Kidney (tissue), 14 donors: Measurements from ENCODE around the gene DSCAM. TPM values are rescaled to one million over a fixed set of nuclear protein-coding genes. Genes with fewer than 3 reads are reported as not detected.

Source experiments
- DNase-seq, 5 donors: peaks; one replicate each; pipeline ENCODE4 v3.0.0-alpha.2; 2013 to 2020
- FAIRE-seq: peaks from 2 replicates; lab custom pipeline; 2012; peaks lifted over from hg19 to GRCh38; lab: Jason Lieb, UNC
- H3K27ac ChIP-seq, 2 donors: one replicate each; pipeline ENCODE4 v1.7.0; 2013; ENCODE audit warnings: low read depth in 2 of 2, low read length in 2 of 2, inconsistent platforms in 1 of 2
- H3K27me3 ChIP-seq: one replicate; pipeline ENCODE4 v1.7.1; 2013; ENCODE audit warnings: low read length, inconsistent platforms; ENCODE audit not compliant: control insufficient read depth, insufficient read depth
- H3K36me3 ChIP-seq, 3 donors: one replicate each; pipeline versions ENCODE4 v1.7.0 to v1.7.1; 2013; ENCODE audit warnings: low read length in 3 of 3, control low read depth in 1 of 3, inconsistent platforms in 1 of 3; ENCODE audit not compliant: insufficient read depth in 3 of 3, control insufficient read depth in 2 of 3
- H3K4me1 ChIP-seq, 3 donors: one replicate each; pipeline versions ENCODE4 v1.7.0 to v1.7.1; 2013; ENCODE audit warnings: low read length in 3 of 3, inconsistent platforms in 1 of 3, low read depth in 1 of 3; ENCODE audit not compliant: control insufficient read depth in 2 of 3, insufficient read depth in 2 of 3
- H3K4me3 ChIP-seq, 3 donors: one replicate each; pipeline versions ENCODE4 v1.7.0 to v1.8.1; 2013; ENCODE audit warnings: low read length in 3 of 3, control low read depth in 1 of 3, inconsistent platforms in 1 of 3
- H3K9ac ChIP-seq, 3 donors: one replicate each; pipeline versions ENCODE4 v1.7.0 to v1.7.1; 2013; ENCODE audit warnings: low read length in 3 of 3, control low read depth in 1 of 3, inconsistent platforms in 1 of 3
- H3K9me3 ChIP-seq, 3 donors: one replicate each; pipeline versions ENCODE4 v1.7.0 to v1.7.1; 2013; ENCODE audit warnings: low read length in 3 of 3, control low read depth in 1 of 3, inconsistent platforms in 1 of 3; ENCODE audit not compliant: control insufficient read depth in 2 of 3, insufficient read depth in 1 of 3
- CTCF ChIP-seq: IDR thresholded peaks from 3 replicates; pipeline ENCODE4 v1.5.1; 2012; ENCODE audit warnings: mild to moderate bottlenecking, moderate library complexity, borderline replicate concordance; ENCODE audit not compliant: insufficient read depth; ENCODE audit errors: extremely low read depth
- intact Hi-C: fragments of 100-400 bp; cut with DNase I; formaldehyde crosslinking; loops from one replicate; pipeline ENCODE4 v1.11.1; 2022
- polyA plus RNA-seq: library from polyadenylated mRNA; stranded (reverse); fragments of 350-450 nt; fragmentation: Illumina TruSeq; extraction: RNeasy Lipid Tissue Mini Kit (QIAGEN cat#74804); gene quantifications from one replicate; pipeline ENCODE4 v1.2.3, GENCODE V29; 2014; ENCODE audit warnings: low read depth, low replicate concordance; ENCODE audit not compliant: insufficient read depth
- total RNA-seq: library from RNA; stranded (reverse); fragmentation: NEBNext Ultra II Directional; extraction: Animal tissue kit (Norgen Biotek cat#: 25700); gene quantifications from one replicate; pipeline ENCODE4 v1.2.1, GENCODE V29; 2021
- donor health status: control.
- donor health status: control.
- donor health status: control.
- donor health status: control.
- donor health status: control.
- donor health status: DM: yes; HTN: yes; CAD: no.
- donor health status: Normal renal cell carcinoma (clear cell type).

DSCAM gene
- total and polyA plus RNA-seq, 2 donors from 2014 or later, result not detected

GRCh38 chr21:40685141-40685540 is 161.8 kb downstream of the DSCAM start:
- FAIRE-seq, result no peak
- no peak overlapping the region for H3K27ac ChIP-seq
- no peak for TF ChIP-seq CTCF

GRCh38 chr21:40684726-40685125 is 162.2 kb downstream of the DSCAM start:
- peaks cover 0 to 8% (median 3%) of the 10 kb centered on the region in 3 donors for H3K4me1 ChIP-seq
- no peaks in the 10 kb centered on the region for H3K27me3 ChIP-seq
- FAIRE-seq (no peak), DNase-seq (no peak)
- intact Hi-C loops, result no loop called here
- peaks cover 0 to 3% (median 0%) of the 10 kb centered on the region in 3 donors for H3K9me3 ChIP-seq
- H3K9ac ChIP-seq, result no peak overlapping the region
- TF ChIP-seq CTCF, result no peak
- no peak overlapping the region for H3K27ac ChIP-seq
- no peaks in the 10 kb centered on the region for H3K36me3 ChIP-seq
- no peak overlapping the region for H3K4me3 ChIP-seq

More at GRCh38 chr21:40685141-40685540, 161.8 kb downstream of the DSCAM start:
- Histone ChIP-seq H3K4me3 (no peak overlapping the region), H3K36me3 (no peaks in the 10 kb centered on the region), H3K27me3 (no peaks in the 10 kb centered on the region), H3K4me1 (peaks cover 0 to 12% (median 3%) of the 10 kb centered on the region in 3 donors), H3K9me3 (peaks cover 0 to 3% (median 0%) of the 10 kb centered on the region in 3 donors), H3K9ac (no peak overlapping the region)
- DNase-seq, result no peak
- intact Hi-C loops, result no loop called here

- Histone ChIP-seq H3K27ac (no peak overlapping the region), H3K4me1 (peaks cover 0 to 8% (median 3%) of the 10 kb centered on the region in 3 donors), H3K9ac (no peak overlapping the region), H3K9me3 (peaks cover 0 to 3% (median 0%) of the 10 kb centered on the region in 3 donors), H3K4me3 (no peak overlapping the region), H3K36me3 (no peaks in the 10 kb centered on the region), H3K27me3 (no peaks in the 10 kb centered on the region)
- FAIRE-seq (no peak), DNase-seq (no peak)
- intact Hi-C loops, result no loop called here
- TF ChIP-seq CTCF, result no peak
Measured at GRCh38 chr21:40683349-40683748, 163.6 kb downstream of the DSCAM start.
